GM18520 (cell line): Measurements from ENCODE around the gene CYP4B1.

Experiments used
- ATAC-seq: cut with Tn5 transposase; IDR thresholded peaks from one replicate; pipeline ENCODE4 v1.9.1; 2021; ENCODE audit not compliant: unreplicated experiment

Gene CYP4B1

GRCh38 chr1:46793126-46793525 is 5.7 kb upstream of the CYP4B1 start:
- no peak for ATAC-seq

GRCh38 chr1:46797696-46798470 is 963 bp upstream of the CYP4B1 start:
- ATAC-seq: no peak

GRCh38 chr1:46800742-46801141 is 1.9 kb downstream of the CYP4B1 start:
- ATAC-seq: no peak

- no peak for ATAC-seq
Observed at GRCh38 chr1:46801323-46802055, 2.6 kb downstream of the CYP4B1 start.

GRCh38 chr1:46802081-46802480 is 3.2 kb downstream of the CYP4B1 start:
- no peak for ATAC-seq

- ATAC-seq: no peak
Observed at GRCh38 chr1:46802901-46803574, 4.2 kb downstream of the CYP4B1 start.

GRCh38 chr1:46804027-46804889 is 5.4 kb downstream of the CYP4B1 start:
- ATAC-seq: no peak

GRCh38 chr1:46804926-46805325 is 6.1 kb downstream of the CYP4B1 start:
- ATAC-seq: no peak

- ATAC-seq: no peak
Observed at GRCh38 chr1:46805755-46806154, 6.9 kb downstream of the CYP4B1 start.

- ATAC-seq: no peak
Observed at GRCh38 chr1:46806196-46807020, 7.6 kb downstream of the CYP4B1 start.

GRCh38 chr1:46807046-46807972 is 8.5 kb downstream of the CYP4B1 start:
- no peak for ATAC-seq

- ATAC-seq: no peak
Observed at GRCh38 chr1:46809071-46809470, 10.2 kb downstream of the CYP4B1 start.

GRCh38 chr1:46809904-46810303 is 11.1 kb downstream of the CYP4B1 start:
- no peak for ATAC-seq

GRCh38 chr1:46810596-46810995 is 11.8 kb downstream of the CYP4B1 start:
- no peak for ATAC-seq

GRCh38 chr1:46811053-46811452 is 12.2 kb downstream of the CYP4B1 start:
- no peak for ATAC-seq

GRCh38 chr1:46812065-46812963 is 13.5 kb downstream of the CYP4B1 start:
- no peak for ATAC-seq

- no peak for ATAC-seq
Observed at GRCh38 chr1:46812996-46813857, 14.4 kb downstream of the CYP4B1 start.
